HEK293 (cell line): ENCODE measurements around the gene ZBTB48.

Experiments
- GLI2 ChIP-seq: fragments of 450-650 bp; formaldehyde crosslinking; IDR thresholded peaks from 2 replicates; pipeline ENCODE4; 2017; ENCODE audit warnings: missing biosample characterization, missing genetic modification characterization, low read depth, borderline replicate concordance
- GLIS2 ChIP-seq: fragments of 450-650 bp; formaldehyde crosslinking; IDR thresholded peaks from 2 replicates; pipeline ENCODE4 v1.5.1; 2016; ENCODE audit warnings: missing biosample characterization, missing genetic modification characterization
- ZBTB17 ChIP-seq: fragments of 450-650 bp; formaldehyde crosslinking; IDR thresholded peaks from 2 replicates; pipeline ENCODE4 v1.5.1; 2016; ENCODE audit warnings: missing biosample characterization, missing genetic modification characterization
- ZNF398 ChIP-seq: fragments of 450-650 bp; formaldehyde crosslinking; IDR thresholded peaks from 2 replicates; pipeline ENCODE4 v1.5.1; 2017; ENCODE audit warnings: missing biosample characterization, missing genetic modification characterization
- ZNF501 ChIP-seq: fragments of 450-650 bp; formaldehyde crosslinking; IDR thresholded peaks from 2 replicates; pipeline ENCODE4 v1.5.1; 2016; ENCODE audit warnings: missing biosample characterization, missing genetic modification characterization
- TF ChIP-seq, protein P1 (sequence below): fragments of 450-650 bp; formaldehyde crosslinking; IDR thresholded peaks from 2 replicates; pipeline ENCODE4 v1.5.1; 2016; ENCODE audit warnings: missing biosample characterization, missing genetic modification characterization

- TF ChIP-seq, protein P1, sequence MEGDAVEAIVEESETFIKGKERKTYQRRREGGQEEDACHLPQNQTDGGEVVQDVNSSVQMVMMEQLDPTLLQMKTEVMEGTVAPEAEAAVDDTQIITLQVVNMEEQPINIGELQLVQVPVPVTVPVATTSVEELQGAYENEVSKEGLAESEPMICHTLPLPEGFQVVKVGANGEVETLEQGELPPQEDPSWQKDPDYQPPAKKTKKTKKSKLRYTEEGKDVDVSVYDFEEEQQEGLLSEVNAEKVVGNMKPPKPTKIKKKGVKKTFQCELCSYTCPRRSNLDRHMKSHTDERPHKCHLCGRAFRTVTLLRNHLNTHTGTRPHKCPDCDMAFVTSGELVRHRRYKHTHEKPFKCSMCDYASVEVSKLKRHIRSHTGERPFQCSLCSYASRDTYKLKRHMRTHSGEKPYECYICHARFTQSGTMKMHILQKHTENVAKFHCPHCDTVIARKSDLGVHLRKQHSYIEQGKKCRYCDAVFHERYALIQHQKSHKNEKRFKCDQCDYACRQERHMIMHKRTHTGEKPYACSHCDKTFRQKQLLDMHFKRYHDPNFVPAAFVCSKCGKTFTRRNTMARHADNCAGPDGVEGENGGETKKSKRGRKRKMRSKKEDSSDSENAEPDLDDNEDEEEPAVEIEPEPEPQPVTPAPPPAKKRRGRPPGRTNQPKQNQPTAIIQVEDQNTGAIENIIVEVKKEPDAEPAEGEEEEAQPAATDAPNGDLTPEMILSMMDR (tag by site-specific recombination) = no peak
- TF ChIP-seq GLI2 (tag by site-specific recombination) = no peak
- no peak for TF ChIP-seq ZBTB17
- no peak for TF ChIP-seq ZNF501 (tag by site-specific recombination)
- TF ChIP-seq GLIS2 (tag by site-specific recombination) = no peak
- TF ChIP-seq ZNF398 = no peak
Observed at GRCh38 chr1:6530504-6531160, 49.2 kb upstream of the ZBTB48 start.
